ENCODE data around the gene KDELR1.

Gene KDELR1

DNA sequence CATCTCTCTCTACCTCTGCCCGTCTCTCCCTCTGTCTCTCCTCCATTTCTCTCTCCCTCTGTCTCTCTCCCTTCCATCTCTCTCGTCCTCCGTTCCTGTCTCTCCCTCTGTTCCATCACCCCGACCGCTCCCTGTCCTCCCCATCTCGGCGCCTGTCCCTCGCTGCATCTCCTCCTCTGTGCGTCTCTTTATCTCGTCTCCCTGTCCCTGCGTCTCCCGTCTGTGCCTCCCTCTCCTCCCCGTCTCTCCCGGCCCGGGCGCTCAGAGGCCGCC, 6.7 kb upstream of the KDELR1 start:
- DNase-seq (ENCODE audit: low read depth): no peak
- H3K4me3 ChIP-seq (ENCODE audit: low read depth, low read length): peak overlapping the region; percentile 47
- no peak for TF ChIP-seq CTCF (IDR thresholded peaks at IDR 0.05; ENCODE audit: control insufficient read depth, extremely low read depth, insufficient read depth)

- H3K4me3 ChIP-seq (ENCODE audit: low read depth, low read length): peak overlapping the region; percentile 47
- no peak for DNase-seq (ENCODE audit: low read depth)
- TF ChIP-seq CTCF (IDR thresholded peaks at IDR 0.05; ENCODE audit: control insufficient read depth, extremely low read depth, insufficient read depth): no peak
Observed at GRCh38 chr19:48397263-48398101, 6.1 kb upstream of the KDELR1 start.

- no peak for TF ChIP-seq CTCF (IDR thresholded peaks at IDR 0.05; ENCODE audit: control insufficient read depth, extremely low read depth, insufficient read depth)
- H3K4me3 ChIP-seq (ENCODE audit: low read depth, low read length): no peak overlapping the region
- DNase-seq (ENCODE audit: low read depth): no peak
Observed at GRCh38 chr19:48396824-48397176, 5.4 kb upstream of the KDELR1 start.

DNA sequence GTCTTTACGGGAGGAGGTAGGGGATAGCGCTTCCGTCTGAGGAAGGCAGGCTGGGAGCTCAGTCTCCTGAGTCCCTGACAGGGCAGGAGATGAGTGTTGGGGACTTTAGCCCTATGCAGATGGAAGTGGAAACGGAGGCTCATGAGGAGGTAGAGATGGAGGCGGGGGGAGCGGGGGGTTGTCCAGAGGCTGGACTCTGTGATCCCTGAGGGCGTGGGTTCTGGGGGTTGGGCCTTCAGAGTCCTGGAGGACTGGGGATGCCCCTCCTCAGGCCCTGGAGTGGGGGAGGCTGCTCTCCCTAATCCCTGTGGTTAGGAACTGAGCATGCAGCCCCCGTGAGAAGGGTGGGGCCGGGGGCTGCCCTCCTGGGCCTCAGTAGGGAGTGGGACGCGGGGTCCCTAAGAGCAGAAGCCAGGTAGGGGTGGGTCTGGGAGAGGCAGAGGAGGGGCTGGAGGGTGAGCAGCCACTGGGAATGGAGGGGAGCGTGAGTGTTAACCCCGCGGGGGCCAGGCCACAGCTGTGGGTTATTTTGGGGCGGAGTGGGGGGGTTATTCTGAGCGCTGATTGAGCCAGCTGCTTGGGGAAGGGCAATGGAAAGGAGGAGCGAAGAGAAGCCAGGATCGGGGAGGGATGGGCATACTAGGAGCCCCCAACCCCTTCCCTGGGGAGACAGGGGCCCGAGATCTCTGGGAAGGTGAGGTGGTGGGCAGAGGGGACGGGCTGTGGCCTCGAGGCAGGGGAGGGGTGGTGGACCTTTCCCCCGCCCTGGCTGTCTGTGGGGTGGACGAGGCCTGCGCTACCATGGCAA, 4.9 kb upstream of the KDELR1 start:
- no peak overlapping the region for H3K4me3 ChIP-seq (ENCODE audit: low read depth, low read length)
- no peak for TF ChIP-seq CTCF (IDR thresholded peaks at IDR 0.05; ENCODE audit: control insufficient read depth, extremely low read depth, insufficient read depth)
- no peak for DNase-seq (ENCODE audit: low read depth)

DNA sequence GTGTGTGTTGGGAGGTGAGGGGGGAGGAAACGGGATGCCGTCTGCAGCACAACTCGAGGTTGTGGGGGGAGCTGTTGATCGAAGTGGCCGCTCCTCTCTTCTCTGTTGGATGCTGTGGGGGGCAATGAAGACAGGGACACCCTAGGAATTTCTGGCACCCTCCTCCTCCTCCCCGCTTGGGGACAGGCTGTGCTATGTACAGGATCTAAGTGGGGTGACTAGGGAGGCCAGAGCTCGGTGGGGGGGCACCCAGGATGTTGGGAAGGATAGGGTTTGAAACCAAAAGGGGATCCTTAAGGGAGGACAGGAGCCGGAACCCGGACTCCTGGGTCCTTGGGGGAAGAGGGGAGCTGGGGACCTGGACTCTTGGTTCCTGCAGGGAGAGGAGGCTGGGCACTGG, 4.1 kb upstream of the KDELR1 start:
- no peak for TF ChIP-seq CTCF (IDR thresholded peaks at IDR 0.05; ENCODE audit: control insufficient read depth, extremely low read depth, insufficient read depth)
- no peak for DNase-seq (ENCODE audit: low read depth)
- H3K4me3 ChIP-seq (ENCODE audit: low read depth, low read length): no peak overlapping the region

GRCh38 chr19:48395170-48395455, 3.8 kb upstream of the KDELR1 start:
- no peak overlapping the region for H3K4me3 ChIP-seq (ENCODE audit: low read depth, low read length)
- DNase-seq (ENCODE audit: low read depth): no peak
- TF ChIP-seq CTCF (IDR thresholded peaks at IDR 0.05; ENCODE audit: control insufficient read depth, extremely low read depth, insufficient read depth): no peak
